Osteoblast (primary cell): ENCODE results near the gene KCNJ12. TPM values are rescaled to one million over a fixed set of nuclear protein-coding genes. Genes with fewer than 3 reads are reported as not detected.

Experiments used
- DNase-seq: peaks from one replicate; pipeline ENCODE4 v3.0.0; 2011; ENCODE audit warnings: low spot score, mixed read lengths; ENCODE audit not compliant: insufficient read length; ENCODE audit errors: missing footprints
- H2AFZ ChIP-seq: 2 replicates; pipeline ENCODE4 v1.6.0; 2011; ENCODE audit warnings: mild to moderate bottlenecking, low read length
- H3K27ac ChIP-seq: 2 replicates; pipeline ENCODE4 v1.5.1; 2011; ENCODE audit warnings: mild to moderate bottlenecking, low read depth, low read length, moderate library complexity
- H3K27me3 ChIP-seq: 2 replicates; pipeline ENCODE4 v1.6.0; 2012; ENCODE audit warnings: mild to moderate bottlenecking, control low read depth, inconsistent platforms, low read length, moderate library complexity; ENCODE audit not compliant: insufficient read depth
- H3K36me3 ChIP-seq: 2 replicates; pipeline ENCODE4 v1.5.1; 2011; ENCODE audit warnings: mild to moderate bottlenecking, low read length, control low read depth, moderate library complexity; ENCODE audit not compliant: insufficient read depth
- H3K4me1 ChIP-seq: 2 replicates; pipeline ENCODE4 v1.5.1; 2011; ENCODE audit warnings: mild to moderate bottlenecking, low read length, control low read depth, moderate library complexity; ENCODE audit not compliant: insufficient read depth
- H3K4me2 ChIP-seq: 2 replicates; pipeline ENCODE4 v1.6.0; 2011; ENCODE audit warnings: mild to moderate bottlenecking, low read length; ENCODE audit not compliant: insufficient read depth
- H3K4me3 ChIP-seq: fragments of 200-600 bp; sonication (generic); 3 replicates; pipeline ENCODE4 v1.5.1; 2012; ENCODE audit warnings: mild to moderate bottlenecking, low read length, inconsistent platforms; ENCODE audit not compliant: insufficient read depth
- H3K79me2 ChIP-seq: 2 replicates; pipeline ENCODE4 v1.6.0; 2012; ENCODE audit warnings: mild to moderate bottlenecking, low read length, control low read depth, inconsistent platforms; ENCODE audit not compliant: insufficient read depth
- H3K9me3 ChIP-seq: 2 replicates; pipeline ENCODE4 v1.5.1; 2011; ENCODE audit warnings: low read depth, low read length, control low read depth
- H4K20me1 ChIP-seq: 2 replicates; pipeline ENCODE4 v1.6.0; 2012; ENCODE audit warnings: mild to moderate bottlenecking, low read length, control low read depth; ENCODE audit not compliant: insufficient read depth
- total RNA-seq: library from RNA; depleted of rRNA; stranded (reverse); fragments of >200 nt; gene quantifications from 2 replicates; pipeline ENCODE4 v1.2.3, GENCODE V29; 2012
- TF ChIP-seq, protein P1 (sequence below): IDR thresholded peaks from 2 replicates; pipeline ENCODE4 v1.5.1; 2011; ENCODE audit warnings: mild to moderate bottlenecking, low read depth, low read length, moderate library complexity; ENCODE audit errors: extremely low read depth

KCNJ12 gene
- total RNA-seq, 1 donor, result under 0.01 TPM

DNA sequence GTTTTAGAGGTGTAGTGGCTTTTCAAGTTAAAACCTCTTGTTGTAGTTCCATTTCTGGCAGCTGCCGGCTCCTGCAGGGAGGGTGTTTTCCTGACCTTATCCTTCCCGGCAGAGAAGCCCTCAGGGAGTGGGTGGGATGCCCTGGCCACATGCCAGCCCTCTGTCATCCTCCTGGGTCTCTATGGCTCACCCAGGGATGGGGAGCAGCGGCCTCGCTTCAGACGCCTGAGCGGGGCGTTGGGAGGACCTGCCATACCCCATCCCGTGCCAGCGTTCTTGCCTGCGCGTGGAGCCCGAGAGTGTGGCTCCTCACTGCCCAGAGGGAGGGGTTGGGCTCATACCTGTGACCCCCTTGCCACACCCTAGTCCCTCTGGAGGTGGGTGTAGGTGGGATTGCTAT is 11.9 kb downstream of the KCNJ12 start:
- DNase-seq, result no peak
- peaks cover 16% of the 10 kb centered on the region for H3K27me3 ChIP-seq

DNA sequence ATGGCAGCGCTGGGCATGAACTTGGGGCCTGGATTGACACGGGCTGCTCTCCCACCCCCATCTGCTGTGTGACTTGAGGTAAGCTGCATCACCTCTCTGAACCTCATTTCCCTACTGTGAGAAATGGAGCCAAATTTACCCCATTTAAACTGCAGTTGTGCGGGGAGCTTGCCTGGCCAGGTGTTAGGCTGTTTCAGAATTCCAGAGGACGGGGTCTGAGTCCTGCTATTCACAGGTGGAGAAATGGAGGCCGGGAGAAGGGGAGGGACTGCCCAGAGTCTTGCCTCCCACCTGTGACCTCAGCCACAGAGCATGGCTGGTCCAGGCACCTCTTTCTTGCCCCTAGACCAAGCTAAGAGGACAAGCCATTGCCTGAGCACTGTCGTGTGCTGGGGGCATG is 12.8 kb downstream of the KCNJ12 start:
- Histone ChIP-seq H3K36me3 (no peaks in the 10 kb centered on the region), H3K27ac (no peak overlapping the region), H3K4me3 (no peak overlapping the region), H3K4me1 (no peaks in the 10 kb centered on the region), H3K4me2 (no peak overlapping the region), H3K27me3 (peaks cover 11% of the 10 kb centered on the region), H2AFZ (no peak overlapping the region), H4K20me1 (no peaks in the 10 kb centered on the region), H3K9me3 (no peaks in the 10 kb centered on the region), H3K79me2 (no peaks in the 10 kb centered on the region)
- TF ChIP-seq, protein P1, sequence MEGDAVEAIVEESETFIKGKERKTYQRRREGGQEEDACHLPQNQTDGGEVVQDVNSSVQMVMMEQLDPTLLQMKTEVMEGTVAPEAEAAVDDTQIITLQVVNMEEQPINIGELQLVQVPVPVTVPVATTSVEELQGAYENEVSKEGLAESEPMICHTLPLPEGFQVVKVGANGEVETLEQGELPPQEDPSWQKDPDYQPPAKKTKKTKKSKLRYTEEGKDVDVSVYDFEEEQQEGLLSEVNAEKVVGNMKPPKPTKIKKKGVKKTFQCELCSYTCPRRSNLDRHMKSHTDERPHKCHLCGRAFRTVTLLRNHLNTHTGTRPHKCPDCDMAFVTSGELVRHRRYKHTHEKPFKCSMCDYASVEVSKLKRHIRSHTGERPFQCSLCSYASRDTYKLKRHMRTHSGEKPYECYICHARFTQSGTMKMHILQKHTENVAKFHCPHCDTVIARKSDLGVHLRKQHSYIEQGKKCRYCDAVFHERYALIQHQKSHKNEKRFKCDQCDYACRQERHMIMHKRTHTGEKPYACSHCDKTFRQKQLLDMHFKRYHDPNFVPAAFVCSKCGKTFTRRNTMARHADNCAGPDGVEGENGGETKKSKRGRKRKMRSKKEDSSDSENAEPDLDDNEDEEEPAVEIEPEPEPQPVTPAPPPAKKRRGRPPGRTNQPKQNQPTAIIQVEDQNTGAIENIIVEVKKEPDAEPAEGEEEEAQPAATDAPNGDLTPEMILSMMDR, result no peak
- DNase-seq, result no peak

More for the DNA sequence above, 11.9 kb downstream of the KCNJ12 start:
- TF ChIP-seq, protein P1, result no peak
- H4K20me1 ChIP-seq, result no peaks in the 10 kb centered on the region
- H3K4me2 ChIP-seq, result no peak overlapping the region
- H2AFZ ChIP-seq, result no peak overlapping the region
- no peak overlapping the region for H3K27ac ChIP-seq
- no peaks in the 10 kb centered on the region for H3K9me3 ChIP-seq
- no peak overlapping the region for H3K4me3 ChIP-seq
- H3K4me1 ChIP-seq, result no peaks in the 10 kb centered on the region
- no peaks in the 10 kb centered on the region for H3K79me2 ChIP-seq
- H3K36me3 ChIP-seq, result no peaks in the 10 kb centered on the region

DNA sequence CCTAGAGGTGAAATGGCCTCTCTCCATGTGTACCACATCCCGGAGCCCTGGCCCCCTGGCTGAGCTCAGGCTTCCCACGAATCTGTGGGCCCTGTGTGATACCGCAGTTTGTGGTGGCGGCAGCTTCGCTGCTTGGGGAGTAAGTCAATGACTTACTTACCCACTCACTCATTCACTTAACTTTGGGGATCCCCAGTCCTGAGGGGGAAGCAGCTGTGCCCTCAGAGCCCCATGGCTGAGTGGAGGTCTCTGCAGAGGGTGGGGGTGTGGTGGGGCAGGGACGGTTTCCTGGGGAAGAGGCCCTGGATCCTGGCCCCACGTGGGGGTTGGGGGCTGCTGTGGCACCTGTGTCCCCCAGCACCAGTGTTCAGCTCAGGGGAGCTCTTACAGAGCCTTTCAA is 13.2 kb downstream of the KCNJ12 start:
- Histone ChIP-seq H3K36me3 (no peaks in the 10 kb centered on the region), H3K27me3 (peaks cover 11% of the 10 kb centered on the region), H3K9me3 (no peaks in the 10 kb centered on the region)

DNA sequence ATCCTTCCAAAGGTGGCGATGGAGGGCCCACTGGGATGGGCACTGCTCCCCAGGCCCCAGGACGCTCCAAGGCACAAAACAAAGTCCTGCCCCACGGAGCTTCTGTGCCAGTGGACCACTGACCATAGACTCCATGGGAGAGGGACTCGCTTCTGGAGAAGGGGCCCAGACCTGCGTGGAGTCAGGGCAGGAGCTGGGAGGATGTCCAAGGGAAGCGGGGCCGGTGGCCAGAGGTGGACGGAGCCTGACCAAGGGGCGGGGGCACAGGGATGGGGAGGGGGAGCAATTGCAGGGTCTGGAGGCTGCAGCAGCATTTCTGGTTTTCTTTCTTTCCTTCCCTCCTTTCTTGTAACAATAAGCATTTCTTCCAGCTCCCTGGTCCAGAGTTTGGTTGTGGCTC is 14.1 kb downstream of the KCNJ12 start:
- Histone ChIP-seq H3K9me3 (no peaks in the 10 kb centered on the region), H3K4me1 (no peaks in the 10 kb centered on the region), H3K4me3 (no peak overlapping the region), H2AFZ (no peak overlapping the region), H3K79me2 (no peaks in the 10 kb centered on the region), H4K20me1 (no peaks in the 10 kb centered on the region), H3K27ac (no peak overlapping the region), H3K27me3 (peaks cover 11% of the 10 kb centered on the region), H3K4me2 (no peak overlapping the region), H3K36me3 (no peaks in the 10 kb centered on the region)
- TF ChIP-seq, protein P1, result no peak
- DNase-seq, result no peak

More for the DNA sequence above, 13.2 kb downstream of the KCNJ12 start:
- Histone ChIP-seq H2AFZ (no peak overlapping the region), H3K79me2 (no peaks in the 10 kb centered on the region), H3K4me3 (no peak overlapping the region), H3K4me1 (no peaks in the 10 kb centered on the region), H4K20me1 (no peaks in the 10 kb centered on the region), H3K4me2 (no peak overlapping the region), H3K27ac (no peak overlapping the region)
- no peak for DNase-seq
- TF ChIP-seq, protein P1, result no peak
